ENCODE data around the gene TMEM207. TPM values are rescaled to one million over a fixed set of nuclear protein-coding genes. Genes with fewer than 3 reads are reported as not detected.

Gene TMEM207
- total RNA-seq, 1 donor from 2014 or later = not detected

DNA sequence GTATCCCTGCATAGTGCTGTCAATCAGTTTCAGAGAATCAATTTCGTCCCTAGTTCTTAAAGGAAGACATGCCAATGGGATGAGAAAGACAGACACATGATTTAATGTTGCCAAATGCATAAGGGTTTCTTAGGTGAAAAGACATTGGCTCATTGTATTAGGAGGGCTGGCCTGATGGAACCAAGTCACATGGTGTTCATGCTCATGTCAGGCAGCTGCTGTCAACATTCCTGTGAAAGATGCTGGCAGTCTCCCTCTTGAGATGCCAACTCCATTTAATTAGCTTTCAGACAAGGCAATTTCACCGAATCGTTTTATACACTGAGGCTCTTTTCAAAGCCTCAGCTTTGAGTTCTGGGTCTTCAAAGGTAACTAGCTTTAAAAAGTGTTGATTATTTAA is 48.1 kb upstream of the TMEM207 start:
- H3K27me3 Mint-ChIP-seq (ENCODE audit: insufficient read depth, low read depth) = peaks cover 5% of the 10 kb centered on the region
- H3K4me3 Mint-ChIP-seq = no peak overlapping the region
- Histone ChIP-seq H3K4me3 (no peak overlapping the region), H3K4me2 (no peak overlapping the region), H3K79me2 (ENCODE audit: low read depth) (no peaks in the 10 kb centered on the region), H3K27me3 (no peaks in the 10 kb centered on the region), H3K4me1 (no peaks in the 10 kb centered on the region), H3K9me3 (ENCODE audit: low read depth) (no peaks in the 10 kb centered on the region), H3K9ac (no peak overlapping the region), H2AFZ (replicated peaks) (no peak overlapping the region), H3F3A (ENCODE audit: low read depth) (no peaks in the 10 kb centered on the region), H4K20me1 (ENCODE audit: low read depth) (no peaks in the 10 kb centered on the region), H3K36me3 (no peaks in the 10 kb centered on the region), H3K27ac (no peak overlapping the region)
- no peak overlapping the region for H3K27ac Mint-ChIP-seq
- H3K9me3 Mint-ChIP-seq = no peaks in the 10 kb centered on the region
- H3K36me3 Mint-ChIP-seq = no peaks in the 10 kb centered on the region
- TF ChIP-seq, protein P1, sequence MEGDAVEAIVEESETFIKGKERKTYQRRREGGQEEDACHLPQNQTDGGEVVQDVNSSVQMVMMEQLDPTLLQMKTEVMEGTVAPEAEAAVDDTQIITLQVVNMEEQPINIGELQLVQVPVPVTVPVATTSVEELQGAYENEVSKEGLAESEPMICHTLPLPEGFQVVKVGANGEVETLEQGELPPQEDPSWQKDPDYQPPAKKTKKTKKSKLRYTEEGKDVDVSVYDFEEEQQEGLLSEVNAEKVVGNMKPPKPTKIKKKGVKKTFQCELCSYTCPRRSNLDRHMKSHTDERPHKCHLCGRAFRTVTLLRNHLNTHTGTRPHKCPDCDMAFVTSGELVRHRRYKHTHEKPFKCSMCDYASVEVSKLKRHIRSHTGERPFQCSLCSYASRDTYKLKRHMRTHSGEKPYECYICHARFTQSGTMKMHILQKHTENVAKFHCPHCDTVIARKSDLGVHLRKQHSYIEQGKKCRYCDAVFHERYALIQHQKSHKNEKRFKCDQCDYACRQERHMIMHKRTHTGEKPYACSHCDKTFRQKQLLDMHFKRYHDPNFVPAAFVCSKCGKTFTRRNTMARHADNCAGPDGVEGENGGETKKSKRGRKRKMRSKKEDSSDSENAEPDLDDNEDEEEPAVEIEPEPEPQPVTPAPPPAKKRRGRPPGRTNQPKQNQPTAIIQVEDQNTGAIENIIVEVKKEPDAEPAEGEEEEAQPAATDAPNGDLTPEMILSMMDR (IDR thresholded peaks at IDR 0.05) = no peak
- TF ChIP-seq EZH2phosphoT487 (IDR thresholded peaks at IDR 0.05) (no peak), EZH2 (IDR thresholded peaks at IDR 0.05) (no peak)
- H3K4me1 Mint-ChIP-seq = peaks cover 9% of the 10 kb centered on the region
- DNase-seq (ENCODE audit: low spot score) = no peak

DNA sequence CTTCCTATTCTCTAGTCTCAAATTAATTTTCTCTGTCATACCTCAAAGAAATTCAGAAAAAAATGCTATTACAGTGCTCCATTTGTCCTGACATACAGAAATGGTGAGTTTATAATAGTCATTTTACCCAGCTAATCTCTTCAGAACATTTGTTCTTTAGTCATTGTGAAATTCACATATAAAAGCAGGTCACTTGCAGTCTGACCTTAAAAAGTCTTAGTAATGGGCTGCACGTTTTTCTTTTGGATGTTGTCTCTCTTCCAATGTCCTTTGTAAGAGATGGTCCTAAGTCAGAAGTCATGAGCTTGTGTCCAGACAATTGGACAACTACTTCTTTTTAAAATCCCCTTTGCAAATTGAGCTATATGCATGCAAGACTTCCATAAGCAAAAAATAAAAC is 47.2 kb upstream of the TMEM207 start:
- H3K4me2 ChIP-seq = no peak overlapping the region
- H2AFZ ChIP-seq (replicated peaks) = no peak overlapping the region
- H3K9ac ChIP-seq = no peak overlapping the region
- H3K36me3 ChIP-seq = no peaks in the 10 kb centered on the region
- H3K4me3 Mint-ChIP-seq = no peak overlapping the region
- H3K9me3 ChIP-seq (ENCODE audit: low read depth) = no peaks in the 10 kb centered on the region
- no peaks in the 10 kb centered on the region for H3K36me3 Mint-ChIP-seq
- H3K27ac ChIP-seq = no peak overlapping the region
- no peaks in the 10 kb centered on the region for H3K79me2 ChIP-seq (ENCODE audit: low read depth)
- DNase-seq (ENCODE audit: low spot score) = no peak
- H3K27me3 Mint-ChIP-seq (ENCODE audit: insufficient read depth, low read depth) = peaks cover 5% of the 10 kb centered on the region
- no peaks in the 10 kb centered on the region for H3K4me1 ChIP-seq
- no peak for TF ChIP-seq EZH2 (IDR thresholded peaks at IDR 0.05)
- TF ChIP-seq, protein P1 (IDR thresholded peaks at IDR 0.05) = no peak
- no peak for TF ChIP-seq EZH2phosphoT487 (IDR thresholded peaks at IDR 0.05)
- no peak overlapping the region for H3K27ac Mint-ChIP-seq
- H4K20me1 ChIP-seq (ENCODE audit: low read depth) = no peaks in the 10 kb centered on the region
- no peaks in the 10 kb centered on the region for H3K27me3 ChIP-seq
- H3K4me3 ChIP-seq = no peak overlapping the region
- H3F3A ChIP-seq (ENCODE audit: low read depth) = no peaks in the 10 kb centered on the region
- peaks cover 9% of the 10 kb centered on the region for H3K4me1 Mint-ChIP-seq
- H3K9me3 Mint-ChIP-seq = no peaks in the 10 kb centered on the region

GRCh38 chr3:190495796-190496195 is 46.1 kb upstream of the TMEM207 start:
- Mint-ChIP-seq H3K9me3 (no peaks in the 10 kb centered on the region), H3K27ac (no peak overlapping the region)

More at GRCh38 chr3:190495796-190496195, 46.1 kb upstream of the TMEM207 start:
- Mint-ChIP-seq H3K27me3 (ENCODE audit: insufficient read depth, low read depth) (peaks cover 5% of the 10 kb centered on the region), H3K4me1 (peaks cover 9% of the 10 kb centered on the region), H3K36me3 (no peaks in the 10 kb centered on the region), H3K4me3 (no peak overlapping the region)
- Histone ChIP-seq H3K27ac (no peak overlapping the region), H3K4me2 (no peak overlapping the region), H3F3A (ENCODE audit: low read depth) (no peaks in the 10 kb centered on the region), H3K9me3 (ENCODE audit: low read depth) (no peaks in the 10 kb centered on the region), H2AFZ (replicated peaks) (no peak overlapping the region), H3K36me3 (no peaks in the 10 kb centered on the region), H3K4me1 (no peaks in the 10 kb centered on the region), H3K4me3 (no peak overlapping the region), H3K79me2 (ENCODE audit: low read depth) (no peaks in the 10 kb centered on the region), H4K20me1 (ENCODE audit: low read depth) (no peaks in the 10 kb centered on the region), H3K27me3 (no peaks in the 10 kb centered on the region), H3K9ac (no peak overlapping the region)
- no peak for DNase-seq (ENCODE audit: low spot score)
- TF ChIP-seq EZH2phosphoT487 (IDR thresholded peaks at IDR 0.05) = no peak
- TF ChIP-seq, protein P1 (IDR thresholded peaks at IDR 0.05) = no peak
- TF ChIP-seq EZH2 (IDR thresholded peaks at IDR 0.05) = no peak

Measured in neural progenitor cell (in vitro differentiated cells).